ENCODE measurements around the gene CORO2B.

- TF ChIP-seq CTCF (IDR thresholded peaks at IDR 0.05; ENCODE audit: insufficient read depth, low read length, poor library complexity, severe bottlenecking) (no peak), EZH2phosphoT487 (conservative IDR thresholded peaks at IDR 0.05; ENCODE audit: low read length) (no peak)
These were observed 22.7 kb downstream of the CORO2B start for GRCh38 chr15:68601206-68602197.
